SK-N-SH treated with all-trans-retinoic acid at 6 μM for 48 hours (cell line): ENCODE results near the gene TSNAXIP1.

ENCODE experiments used
- ATAC-seq: fragments of 200-7000 bp; cut with Tn5 transposase; 3 replicates; pipeline ENCODE4 v1.9.1; 2020; ENCODE audit warnings: mild to moderate bottlenecking, moderate library complexity
- ARNTL ChIP-seq: fragments of 450-650 bp; formaldehyde crosslinking; IDR thresholded peaks from 2 replicates; pipeline ENCODE4 v1.5.0; 2020; ENCODE audit warnings: low read depth, mild to moderate bottlenecking, moderate library complexity, borderline replicate concordance
- BACH2 ChIP-seq: fragments of 250-450 bp; sonication (Bioruptor Pico); IDR thresholded peaks from 2 replicates; pipeline ENCODE4 v1.9.0; 2021; ENCODE audit warnings: mild to moderate bottlenecking, borderline replicate concordance
- CREB5 ChIP-seq: fragments of 250-450 bp; sonication (Bioruptor Pico); IDR thresholded peaks from 2 replicates; pipeline ENCODE4 v1.5.1; 2020; ENCODE audit warnings: low read depth, mild to moderate bottlenecking, moderate library complexity
- CSDC2 ChIP-seq: fragments of 250-450 bp; sonication (Bioruptor Pico); IDR thresholded peaks from 2 replicates; pipeline ENCODE4 v1.5.0; 2020; ENCODE audit warnings: mild to moderate bottlenecking, moderate library complexity
- CSRNP3 ChIP-seq: fragments of 250-450 bp; sonication (Bioruptor Pico); IDR thresholded peaks from 2 replicates; pipeline ENCODE4 v1.5.1; 2021; ENCODE audit warnings: mild to moderate bottlenecking, moderate library complexity
- GLIS3 ChIP-seq: fragments of 250-450 bp; sonication (Bioruptor Pico); IDR thresholded peaks from 2 replicates; pipeline ENCODE4 v1.5.0; 2020; ENCODE audit warnings: mild to moderate bottlenecking, moderate library complexity
- ISL1 ChIP-seq: fragments of 250-450 bp; sonication (Bioruptor Pico); IDR thresholded peaks from 2 replicates; pipeline ENCODE4 v2.1.2; 2022; ENCODE audit warnings: mild to moderate bottlenecking, moderate library complexity
- OSR1 ChIP-seq: fragments of 250-450 bp; sonication (Bioruptor Pico); IDR thresholded peaks from 2 replicates; pipeline ENCODE4 v1.8.0; 2022; ENCODE audit warnings: moderate library complexity, mild to moderate bottlenecking, inconsistent platforms
- POU6F1 ChIP-seq: fragments of 250-450 bp; sonication (Bioruptor Pico); IDR thresholded peaks from 2 replicates; pipeline ENCODE4 v1.8.0; 2021; ENCODE audit warnings: low read depth, mild to moderate bottlenecking, moderate library complexity, borderline replicate concordance
- RARB ChIP-seq: fragments of 250-450 bp; sonication (Bioruptor Pico); IDR thresholded peaks from 2 replicates; pipeline ENCODE4 v1.8.0; 2021; ENCODE audit warnings: mild to moderate bottlenecking, moderate library complexity
- SNAI2 ChIP-seq: fragments of 250-450 bp; sonication (Bioruptor Pico); IDR thresholded peaks from 2 replicates; pipeline ENCODE4 v1.5.0; 2020; ENCODE audit warnings: mild to moderate bottlenecking, moderate library complexity
- TCF4 ChIP-seq: fragments of 250-450 bp; sonication (Bioruptor Pico); IDR thresholded peaks from 2 replicates; pipeline ENCODE4 v1.8.0; 2021; ENCODE audit warnings: mild to moderate bottlenecking, moderate library complexity, borderline replicate concordance
- TOX ChIP-seq: fragments of 250-450 bp; sonication (Bioruptor Pico); IDR thresholded peaks from 2 replicates; pipeline ENCODE4 v1.8.0; 2021; ENCODE audit warnings: mild to moderate bottlenecking, moderate library complexity, borderline replicate concordance
- TSHZ2 ChIP-seq: fragments of 250-450 bp; sonication (Bioruptor Pico); IDR thresholded peaks from 2 replicates; pipeline ENCODE4 v1.5.0; 2020; ENCODE audit warnings: mild to moderate bottlenecking, moderate library complexity
- ZC3H10 ChIP-seq: fragments of 250-450 bp; sonication (Bioruptor Pico); IDR thresholded peaks from 2 replicates; pipeline ENCODE4 v1.5.1; 2021; ENCODE audit warnings: mild to moderate bottlenecking, moderate library complexity
- ZFP3 ChIP-seq: fragments of 250-450 bp; sonication (Bioruptor Pico); IDR thresholded peaks from 2 replicates; pipeline ENCODE4 v1.5.0; 2020; ENCODE audit warnings: mild to moderate bottlenecking, moderate library complexity
- ZFP30 ChIP-seq: fragments of 450-650 bp; formaldehyde crosslinking; IDR thresholded peaks from 2 replicates; pipeline ENCODE4 v1.5.0; 2022; ENCODE audit warnings: mild to moderate bottlenecking, moderate library complexity
- ZNF565 ChIP-seq: fragments of 450-650 bp; formaldehyde crosslinking; conservative IDR thresholded peaks from 2 replicates; pipeline ENCODE4 v1.5.0; 2020; ENCODE audit warnings: low read depth, mild to moderate bottlenecking, moderate library complexity
- ZNF70 ChIP-seq: fragments of 450-650 bp; formaldehyde crosslinking; IDR thresholded peaks from 2 replicates; pipeline ENCODE4 v1.5.0; 2020; ENCODE audit warnings: mild to moderate bottlenecking, moderate library complexity
- ZNF8 ChIP-seq: fragments of 450-650 bp; formaldehyde crosslinking; IDR thresholded peaks from 2 replicates; pipeline ENCODE4 v1.5.0; 2020; ENCODE audit warnings: mild to moderate bottlenecking, moderate library complexity

Gene TSNAXIP1

GRCh38 chr16:67762385-67762784 lies 44.3 kb upstream of the TSNAXIP1 start:
- no peak for ATAC-seq
- TF ChIP-seq ZC3H10 (no peak), ZFP3 (CRISPR knock-in tag) (no peak), SNAI2 (CRISPR knock-in tag) (no peak), ZNF8 (CRISPR knock-in tag) (no peak), CREB5 (CRISPR knock-in tag) (no peak), TCF4 (CRISPR knock-in tag) (no peak), ZNF70 (CRISPR knock-in tag) (no peak), ARNTL (CRISPR knock-in tag) (no peak), RARB (CRISPR knock-in tag) (no peak), TSHZ2 (no peak), GLIS3 (CRISPR knock-in tag) (no peak), ZFP30 (no peak), OSR1 (no peak), ZNF565 (no peak), ISL1 (CRISPR knock-in tag) (no peak), TOX (CRISPR knock-in tag) (no peak), POU6F1 (CRISPR knock-in tag) (no peak), BACH2 (CRISPR knock-in tag) (no peak), CSDC2 (CRISPR knock-in tag) (no peak)

GRCh38 chr16:67763066-67763465 lies 43.6 kb upstream of the TSNAXIP1 start:
- no peak for ATAC-seq
- TF ChIP-seq CSRNP3: no peak
- no peak for TF ChIP-seq ZNF565
- TF ChIP-seq OSR1: no peak
- TF ChIP-seq CSDC2 (CRISPR knock-in tag): no peak
- no peak for TF ChIP-seq TSHZ2
- TF ChIP-seq POU6F1 (CRISPR knock-in tag): no peak
- TF ChIP-seq TCF4 (CRISPR knock-in tag): no peak
- no peak for TF ChIP-seq GLIS3 (CRISPR knock-in tag)
